ENCODE data around the gene UFD1. TPM values are rescaled to one million over a fixed set of nuclear protein-coding genes. Genes with fewer than 3 reads are reported as not detected.

UFD1 gene
- total RNA-seq, 1 donor from 2014 or later = 54.4 TPM

DNA sequence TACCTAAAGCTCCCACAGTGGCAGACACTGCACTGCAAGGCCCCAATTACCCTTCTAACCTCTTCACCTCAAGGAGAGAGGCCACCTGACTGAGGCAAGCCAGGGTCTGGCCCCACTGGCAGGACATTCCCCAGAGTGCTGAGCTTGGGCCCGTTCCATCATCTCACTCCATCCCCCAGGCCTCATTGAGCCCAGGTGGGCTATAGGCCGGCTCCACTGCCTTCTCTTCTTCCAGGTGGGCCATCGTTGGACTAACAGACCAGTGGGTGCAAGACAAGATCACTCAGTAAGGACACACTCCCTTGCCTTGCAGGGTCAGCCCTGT, 19.8 kb upstream of the UFD1 start:
- ChIA-PET CTCF (no interaction called here), POLR2A (no interaction called here)
- Mint-ChIP-seq H3K27me3 (no peaks in the 10 kb centered on the region), H3K36me3 (ENCODE audit: low read depth) (no peaks in the 10 kb centered on the region), H3K9me3 (no peaks in the 10 kb centered on the region), H3K4me1 (no peaks in the 10 kb centered on the region), H3K4me3 (no peak overlapping the region), H3K27ac (no peak overlapping the region)
- TF ChIP-seq, protein P1, sequence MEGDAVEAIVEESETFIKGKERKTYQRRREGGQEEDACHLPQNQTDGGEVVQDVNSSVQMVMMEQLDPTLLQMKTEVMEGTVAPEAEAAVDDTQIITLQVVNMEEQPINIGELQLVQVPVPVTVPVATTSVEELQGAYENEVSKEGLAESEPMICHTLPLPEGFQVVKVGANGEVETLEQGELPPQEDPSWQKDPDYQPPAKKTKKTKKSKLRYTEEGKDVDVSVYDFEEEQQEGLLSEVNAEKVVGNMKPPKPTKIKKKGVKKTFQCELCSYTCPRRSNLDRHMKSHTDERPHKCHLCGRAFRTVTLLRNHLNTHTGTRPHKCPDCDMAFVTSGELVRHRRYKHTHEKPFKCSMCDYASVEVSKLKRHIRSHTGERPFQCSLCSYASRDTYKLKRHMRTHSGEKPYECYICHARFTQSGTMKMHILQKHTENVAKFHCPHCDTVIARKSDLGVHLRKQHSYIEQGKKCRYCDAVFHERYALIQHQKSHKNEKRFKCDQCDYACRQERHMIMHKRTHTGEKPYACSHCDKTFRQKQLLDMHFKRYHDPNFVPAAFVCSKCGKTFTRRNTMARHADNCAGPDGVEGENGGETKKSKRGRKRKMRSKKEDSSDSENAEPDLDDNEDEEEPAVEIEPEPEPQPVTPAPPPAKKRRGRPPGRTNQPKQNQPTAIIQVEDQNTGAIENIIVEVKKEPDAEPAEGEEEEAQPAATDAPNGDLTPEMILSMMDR (IDR thresholded peaks at IDR 0.05) = no peak
- ATAC-seq (ENCODE audit: low read depth) (no peak), DNase-seq (no peak)
- intact Hi-C loops (cut with micrococcal nuclease) = no loop called here

DNA sequence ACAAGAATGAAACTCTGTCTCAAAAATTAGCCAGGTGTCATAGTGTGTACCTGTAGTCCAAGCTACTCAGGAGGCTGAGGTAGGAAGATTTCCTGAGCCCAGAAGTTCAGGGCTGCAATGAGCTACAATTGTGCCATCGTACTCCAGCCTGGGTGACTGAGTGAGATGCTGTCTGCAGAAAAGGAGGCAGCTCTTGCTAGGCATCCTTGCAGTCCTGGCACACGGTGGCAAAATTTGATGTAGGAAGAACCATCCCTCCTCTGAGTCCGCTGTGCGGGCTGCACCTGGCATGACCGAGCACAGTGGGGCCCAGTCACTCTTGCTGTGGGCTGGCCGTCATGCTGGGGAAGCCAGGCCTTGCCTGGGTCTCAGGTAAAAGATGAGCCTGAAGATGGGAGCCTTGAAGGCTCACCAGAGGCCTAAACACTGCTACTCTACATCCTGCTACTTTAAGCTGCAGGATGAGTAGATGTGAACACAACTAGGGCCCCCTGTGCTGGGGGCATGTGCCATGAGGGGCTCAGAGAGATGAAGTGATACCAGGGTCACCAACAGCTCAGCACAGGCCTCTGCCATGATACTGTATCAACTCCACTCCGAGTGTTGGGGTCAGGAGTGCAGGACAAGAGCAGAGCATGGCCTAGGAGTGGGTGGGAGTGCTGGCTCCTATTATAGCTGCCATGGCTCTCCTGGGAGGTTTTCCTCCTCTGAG, 19.3 kb upstream of the UFD1 start:
- DNase-seq (no peak), ATAC-seq (ENCODE audit: low read depth) (no peak)
- Mint-ChIP-seq H3K27ac (no peak overlapping the region), H3K4me1 (no peaks in the 10 kb centered on the region), H3K27me3 (no peaks in the 10 kb centered on the region), H3K36me3 (ENCODE audit: low read depth) (no peaks in the 10 kb centered on the region), H3K4me3 (no peak overlapping the region), H3K9me3 (no peaks in the 10 kb centered on the region)
- ChIA-PET CTCF (no interaction called here), POLR2A (no interaction called here)
- TF ChIP-seq, protein P1 (IDR thresholded peaks at IDR 0.05) = no peak
- intact Hi-C loops (cut with micrococcal nuclease) = no loop called here

DNA sequence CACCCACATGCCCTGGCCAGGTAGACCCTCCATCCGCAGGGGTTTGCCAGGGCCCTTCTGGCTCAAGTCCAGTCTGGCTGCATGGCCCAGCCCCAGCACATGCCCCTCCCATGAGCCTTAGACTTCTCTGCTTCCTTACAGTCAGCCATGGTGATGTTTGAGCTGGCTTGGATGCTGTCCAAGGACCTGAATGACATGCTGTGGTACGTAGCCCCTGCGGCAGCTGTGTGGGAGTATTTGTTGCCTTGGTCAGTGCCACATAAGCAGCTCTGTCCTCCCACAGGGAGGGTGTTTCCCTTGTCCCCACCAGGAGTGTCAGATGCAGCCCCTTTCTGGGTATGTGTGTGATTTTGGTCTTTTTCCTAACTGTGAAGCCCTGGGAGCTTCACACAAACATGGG, 18.3 kb upstream of the UFD1 start:
- no peak for DNase-seq
- ATAC-seq (ENCODE audit: low read depth) = no peak
- Mint-ChIP-seq H3K27me3 (no peaks in the 10 kb centered on the region), H3K36me3 (ENCODE audit: low read depth) (no peaks in the 10 kb centered on the region), H3K4me3 (no peak overlapping the region), H3K4me1 (no peaks in the 10 kb centered on the region), H3K9me3 (no peaks in the 10 kb centered on the region), H3K27ac (no peak overlapping the region)
- ChIA-PET CTCF (no interaction called here), POLR2A (no interaction called here)
- TF ChIP-seq, protein P1 (IDR thresholded peaks at IDR 0.05) = no peak
- intact Hi-C loops (cut with micrococcal nuclease) = no loop called here

DNA sequence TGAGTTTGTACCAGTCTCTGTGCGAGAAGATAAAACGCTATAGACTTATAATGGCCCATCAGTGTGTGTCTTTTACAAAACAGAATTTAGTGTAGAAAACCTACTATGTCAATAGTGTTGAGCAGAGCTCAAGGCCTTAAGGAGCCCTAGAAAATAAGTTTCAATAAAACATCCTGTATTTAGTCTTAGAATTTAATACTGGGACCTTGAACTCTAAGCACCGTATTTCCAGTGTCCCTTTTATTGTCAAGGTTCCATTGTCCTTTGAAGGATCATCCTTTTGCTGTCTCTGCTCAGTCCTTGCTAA, 17.3 kb upstream of the UFD1 start:
- no peak for DNase-seq
- POLR2A ChIA-PET = no interaction called here

DNA sequence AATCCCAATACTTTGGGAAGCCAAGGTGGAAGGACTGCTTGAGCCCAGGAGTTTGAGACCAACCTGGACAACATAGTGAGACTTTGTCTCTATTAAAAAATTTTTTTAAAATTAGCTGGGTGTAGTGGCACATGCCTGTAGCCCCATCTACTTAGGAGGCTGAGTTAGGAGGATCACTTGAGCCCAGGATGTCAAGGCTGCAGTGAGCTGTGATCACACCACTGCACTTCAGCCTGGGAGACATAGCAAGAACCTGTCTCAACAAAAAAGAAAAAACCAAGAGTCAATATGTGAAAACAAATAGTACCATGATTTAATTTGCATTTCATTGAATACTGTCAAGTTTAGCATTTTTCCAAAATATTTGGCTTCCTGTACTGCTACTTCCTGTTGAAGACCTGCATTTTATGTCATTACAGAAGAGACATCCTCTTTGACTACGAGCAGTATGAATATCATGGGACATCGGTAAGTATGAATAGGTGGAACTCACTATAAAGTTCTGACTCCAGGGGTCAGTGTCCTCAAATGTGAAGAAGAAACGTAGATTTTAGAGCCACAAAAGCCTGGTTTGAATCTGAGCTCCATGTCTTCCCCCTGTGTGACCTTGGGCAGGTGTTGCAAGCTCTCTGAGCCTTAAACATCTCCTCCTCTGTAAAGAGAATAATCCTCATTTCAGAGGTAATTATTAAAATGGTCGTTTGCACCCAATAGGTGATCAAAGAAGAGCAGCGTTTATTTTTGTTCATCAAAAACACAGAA, 16.8 kb upstream of the UFD1 start:
- Mint-ChIP-seq H3K27me3 (no peaks in the 10 kb centered on the region), H3K4me1 (no peaks in the 10 kb centered on the region), H3K4me3 (no peak overlapping the region), H3K27ac (no peak overlapping the region), H3K36me3 (ENCODE audit: low read depth) (no peaks in the 10 kb centered on the region), H3K9me3 (no peaks in the 10 kb centered on the region)
- no peak for ATAC-seq (ENCODE audit: low read depth)
- DNase-seq = no peak
- intact Hi-C loops (cut with micrococcal nuclease) = loop anchor here (1.0 kb wide), 1 partner anchor 135 kb away; no protein-coding TSS in a partner anchor
- ChIA-PET POLR2A (no interaction called here), CTCF (interaction anchor here (0.6 to 0.8 kb wide), 2 partner anchors 134 to 316 kb away, joined by 3 to 5 read pairs; no protein-coding TSS in a partner anchor)
- TF ChIP-seq, protein P1 (IDR thresholded peaks at IDR 0.05) = no peak

More for the DNA sequence above, 17.3 kb upstream of the UFD1 start:
- Mint-ChIP-seq H3K9me3 (no peaks in the 10 kb centered on the region), H3K27ac (no peak overlapping the region), H3K4me1 (no peaks in the 10 kb centered on the region), H3K4me3 (no peak overlapping the region), H3K36me3 (ENCODE audit: low read depth) (no peaks in the 10 kb centered on the region), H3K27me3 (no peaks in the 10 kb centered on the region)
- ATAC-seq (ENCODE audit: low read depth) = no peak
- intact Hi-C loops (cut with micrococcal nuclease) = loop anchor here (1.0 kb wide), 1 partner anchor 134 kb away; no protein-coding TSS in a partner anchor
- CTCF ChIA-PET = interaction anchor here (0.6 to 0.8 kb wide), 2 partner anchors 134 to 317 kb away, joined by 3 to 5 read pairs; no protein-coding TSS in a partner anchor
- TF ChIP-seq, protein P1 (IDR thresholded peaks at IDR 0.05) = no peak
